ENCODE results near the gene JAK1.

Gene JAK1

GRCh38 chr1:64956733-64957441 is 9.5 kb downstream of the JAK1 start:
- TF ChIP-seq MAX (IDR thresholded peaks at IDR 0.05), result no peak
- TF ChIP-seq EGR1 (IDR thresholded peaks at IDR 0.05), result peak; percentile 69; the same call in 1 of the 2 replicates

- no peak for TF ChIP-seq USF1 (IDR thresholded peaks at IDR 0.05)
Measured at GRCh38 chr1:64956010-64956640, 10.2 kb downstream of the JAK1 start.

GRCh38 chr1:64955097-64956009 is 11.0 kb downstream of the JAK1 start:
- no peak for TF ChIP-seq REST (IDR thresholded peaks at IDR 0.05; ENCODE audit: low read depth)

GRCh38 chr1:64953241-64953640 is 13.1 kb downstream of the JAK1 start:
- TF ChIP-seq RAD21 (IDR thresholded peaks at IDR 0.05; ENCODE audit: low read depth) (no peak), MAX (IDR thresholded peaks at IDR 0.05) (no peak), CREB1 (IDR thresholded peaks at IDR 0.05; ENCODE audit: low read depth) (no peak), CEBPB (IDR thresholded peaks at IDR 0.05) (no peak)

GRCh38 chr1:64950284-64950809 is 16.0 kb downstream of the JAK1 start:
- TF ChIP-seq MAX (IDR thresholded peaks at IDR 0.05) (no peak), EP300 (IDR thresholded peaks at IDR 0.05; ENCODE audit: borderline replicate concordance) (no peak), EGR1 (IDR thresholded peaks at IDR 0.05) (no peak), TAF1 (IDR thresholded peaks at IDR 0.05; ENCODE audit: low read depth) (no peak), CREB1 (IDR thresholded peaks at IDR 0.05; ENCODE audit: low read depth) (no peak), TEAD4 (IDR thresholded peaks at IDR 0.05) (no peak)

- TF ChIP-seq TEAD4 (IDR thresholded peaks at IDR 0.05), result no peak
- no peak for TF ChIP-seq NFIC (IDR thresholded peaks at IDR 0.05)
- no peak for TF ChIP-seq TCF12 (IDR thresholded peaks at IDR 0.05; ENCODE audit: low read depth)
- no peak for TF ChIP-seq CREB1 (IDR thresholded peaks at IDR 0.05; ENCODE audit: low read depth)
- TF ChIP-seq FOXM1 (IDR thresholded peaks at IDR 0.05; ENCODE audit: borderline replicate concordance, low read depth), result no peak
- TF ChIP-seq EGR1 (IDR thresholded peaks at IDR 0.05), result no peak
- no peak for TF ChIP-seq EP300 (IDR thresholded peaks at IDR 0.05; ENCODE audit: borderline replicate concordance)
Measured at GRCh38 chr1:64948905-64949833, 17.2 kb downstream of the JAK1 start.

GRCh38 chr1:64948216-64948615 is 18.1 kb downstream of the JAK1 start:
- TF ChIP-seq NFIC (IDR thresholded peaks at IDR 0.05) (no peak), FOXM1 (IDR thresholded peaks at IDR 0.05; ENCODE audit: borderline replicate concordance, low read depth) (no peak), RAD21 (IDR thresholded peaks at IDR 0.05; ENCODE audit: low read depth) (no peak), REST (IDR thresholded peaks at IDR 0.05; ENCODE audit: low read depth) (no peak), YY1 (IDR thresholded peaks at IDR 0.05; ENCODE audit: low read depth) (no peak), TCF12 (IDR thresholded peaks at IDR 0.05; ENCODE audit: low read depth) (no peak), ZBTB7A (IDR thresholded peaks at IDR 0.05; ENCODE audit: low read depth) (no peak), TEAD4 (IDR thresholded peaks at IDR 0.05) (no peak), EGR1 (IDR thresholded peaks at IDR 0.05) (no peak)

Measured in Ishikawa (cell line).